Naive thymus-derived CD4-positive, alpha-beta T cell (primary cell): ENCODE measurements around the gene TRAF3IP1. TPM values are rescaled to one million over a fixed set of nuclear protein-coding genes. Genes with fewer than 3 reads are reported as not detected.

Experiments
- ATAC-seq: fragments of 150-1000 bp; cut with Tn5 transposase; 2 replicates; pipeline ENCODE4 v1.10.0; 2021; ENCODE audit warnings: mild to moderate bottlenecking, moderate library complexity
- CTCF ChIA-PET: fragments of 350-600 bp; sonication (Branson Sonifier 250); formaldehyde crosslinking; loops from one replicate; lab custom pipeline; 2021; ENCODE audit warnings: antibody characterized with exemption; lab: Charles Lee
- POLR2A ChIA-PET: fragments of 350-600 bp; sonication (Branson Sonifier 250); formaldehyde crosslinking; loops from one replicate; lab custom pipeline; 2021; ENCODE audit warnings: antibody characterized with exemption, inconsistent platforms; lab: Charles Lee
- DNase-seq, 9 donors: peaks; one replicate each; pipeline versions ENCODE4 v3.0.0 to v3.0.0-alpha.2; 2020 to 2022; ENCODE audit warnings: mixed read lengths in 1 of 9
- H3K27ac ChIP-seq: one replicate; pipeline ENCODE4 v1.7.0; 2013; ENCODE audit warnings: mild to moderate bottlenecking, low read depth, low read length, moderate library complexity
- H3K27me3 ChIP-seq, 2 donors: one replicate each; pipeline ENCODE4 v1.7.0; 2013; ENCODE audit warnings: low read length in 2 of 2, mild to moderate bottlenecking in 2 of 2, moderate library complexity in 2 of 2; ENCODE audit not compliant: control insufficient read depth in 2 of 2, insufficient read depth in 2 of 2
- H3K36me3 ChIP-seq, 3 experiments: 1 replicate in 2 of 3; 2 replicates in 1 of 3; pipeline ENCODE4 v1.7.0; 2013; ENCODE audit warnings: low read length in 3 of 3, mild to moderate bottlenecking in 3 of 3, moderate library complexity in 1 of 3; ENCODE audit not compliant: insufficient read depth in 3 of 3, control insufficient read depth in 2 of 3
- H3K4me1 ChIP-seq, 2 donors: one replicate each; pipeline ENCODE4 v1.7.0; 2013; ENCODE audit warnings: low read length in 2 of 2, mild to moderate bottlenecking in 2 of 2, moderate library complexity in 1 of 2; ENCODE audit not compliant: control insufficient read depth in 2 of 2, insufficient read depth in 2 of 2
- H3K4me3 ChIP-seq: 2 replicates; pipeline ENCODE4 v1.7.0; 2013; ENCODE audit warnings: mild to moderate bottlenecking, low read length
- H3K9me3 ChIP-seq, 3 experiments: 1 replicate in 2 of 3; 2 replicates in 1 of 3; pipeline ENCODE4 v1.7.0; 2013; ENCODE audit warnings: low read length in 3 of 3; ENCODE audit not compliant: control insufficient read depth in 2 of 3
- H3K27ac Mint-ChIP-seq, 9 donors: one replicate each; pipeline ENCODE4 v1.8.0; 2020 to 2022; ENCODE audit warnings: mixed read lengths in 9 of 9, mild to moderate bottlenecking in 8 of 9, moderate library complexity in 5 of 9, inconsistent platforms in 2 of 9
- H3K27me3 Mint-ChIP-seq, 5 donors: one replicate each; pipeline ENCODE4 v1.8.0; 2021 to 2022; ENCODE audit warnings: mixed read lengths in 5 of 5, mild to moderate bottlenecking in 1 of 5
- H3K36me3 Mint-ChIP-seq, 5 donors: one replicate each; pipeline ENCODE4 v1.8.0; 2020 to 2022; ENCODE audit warnings: mixed read lengths in 5 of 5, mild to moderate bottlenecking in 3 of 5, inconsistent platforms in 1 of 5
- H3K4me1 Mint-ChIP-seq, 7 donors: one replicate each; pipeline ENCODE4 v1.8.0; 2020 to 2022; ENCODE audit warnings: mixed read lengths in 7 of 7, mild to moderate bottlenecking in 3 of 7, inconsistent platforms in 1 of 7
- H3K4me3 Mint-ChIP-seq, 10 donors: one replicate each; pipeline ENCODE4 v1.8.0; 2020 to 2022; ENCODE audit warnings: mild to moderate bottlenecking in 10 of 10, mixed read lengths in 10 of 10, moderate library complexity in 6 of 10, inconsistent platforms in 2 of 10
- H3K9me3 Mint-ChIP-seq, 11 donors: one replicate each; pipeline ENCODE4 v1.8.0; 2020 to 2022; ENCODE audit warnings: mixed read lengths in 11 of 11, mild to moderate bottlenecking in 4 of 11, inconsistent platforms in 1 of 11, moderate library complexity in 1 of 11
- intact Hi-C, 2 donors: fragments of 100-400 bp; cut with micrococcal nuclease; formaldehyde crosslinking; loops; one replicate each; pipeline ENCODE4 v1.15.1; 2023
- polyA plus RNA-seq, 2 donors: library from polyadenylated mRNA; unstranded; fragments of 300-500 nt; fragmentation: Illumina TruSeq; gene quantifications; one replicate each; pipeline ENCODE4 v1.2.3, GENCODE V29; 2021
- total RNA-seq, 6 experiments: library from RNA in 5 of 6; stranded (reverse) in 5 of 6; gene quantifications; 1 replicate in 5 of 6; 2 replicates in 1 of 6; pipeline ENCODE4 v1.2.3 and lab custom pipeline; 2021 to 2026

The TRAF3IP1 gene
- total and polyA plus RNA-seq, 7 experiments from 2014 or later = 4.3 to 13.3 (median 7.4) TPM

DNA sequence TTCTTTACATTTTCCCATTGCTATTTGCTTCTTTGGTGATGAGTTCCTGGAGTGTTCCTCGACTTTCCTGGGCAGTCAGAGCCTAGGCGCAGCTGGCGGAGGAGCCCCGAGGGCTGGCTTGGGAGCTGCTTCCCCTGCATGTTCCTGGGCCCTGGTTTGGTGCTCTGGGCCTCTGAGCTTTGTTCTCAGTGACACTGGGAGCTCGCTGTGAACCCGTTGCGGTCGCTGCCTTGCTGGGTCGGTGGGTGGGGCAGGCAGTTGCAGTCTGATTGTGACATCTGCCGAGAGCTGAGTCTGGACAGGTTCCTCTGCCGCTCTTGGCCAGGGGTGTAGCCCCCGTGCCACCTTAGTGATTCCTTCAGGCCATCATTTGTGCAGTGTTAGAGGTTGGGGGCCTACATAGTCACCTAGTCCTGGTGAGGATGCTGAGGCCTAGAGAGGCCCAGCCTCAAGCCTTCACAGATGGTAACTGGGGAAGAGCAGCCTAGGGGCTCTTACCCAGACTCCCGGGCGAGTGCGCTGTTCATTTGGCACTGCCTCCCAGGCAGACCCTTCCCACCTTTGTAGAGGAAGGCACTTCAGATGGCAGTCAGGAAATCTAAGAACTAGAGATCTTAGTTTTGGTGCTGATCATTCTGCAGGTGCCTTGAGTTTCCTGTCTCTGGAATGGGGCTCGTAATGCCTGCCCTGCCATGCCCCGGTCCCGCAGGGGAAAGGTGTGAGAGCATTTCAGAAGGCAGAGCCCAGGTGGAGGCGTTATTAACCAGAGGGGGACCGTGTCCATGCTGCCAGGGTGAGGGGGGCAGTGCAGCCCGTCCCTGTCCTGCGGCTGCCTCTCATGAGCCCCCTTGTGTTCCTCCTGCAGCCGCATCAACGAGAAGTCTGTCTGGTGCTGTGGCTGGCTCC is 114.8 kb downstream of the TRAF3IP1 start:
- Histone ChIP-seq H3K36me3 (peaks cover 0 to 61% (median 4%) of the 10 kb centered on the region in 3 experiments), H3K4me3 (no peak overlapping the region), H3K4me1 (peaks cover 3 to 12% of the 10 kb centered on the region in 2 donors), H3K9me3 (no peaks in the 10 kb centered on the region), H3K27ac (no peak overlapping the region), H3K27me3 (no peaks in the 10 kb centered on the region)
- intact Hi-C loops = no loop called here
- CTCF ChIA-PET = no interaction called here
- Mint-ChIP-seq H3K27me3 (no peaks in the 10 kb centered on the region), H3K4me3 (no peak overlapping the region), H3K36me3 (peaks cover 11 to 48% (median 40%) of the 10 kb centered on the region in 5 donors), H3K9me3 (peaks cover 0 to 11% (median 2%) of the 10 kb centered on the region in 11 donors), H3K27ac (peak overlapping the region in 2 of 9 donors; percentile 29 to 36), H3K4me1 (peaks cover 40 to 87% (median 84%) of the 10 kb centered on the region in 7 donors)
- DNase-seq (no peak), ATAC-seq (no peak)
- POLR2A ChIA-PET = no interaction called here

DNA sequence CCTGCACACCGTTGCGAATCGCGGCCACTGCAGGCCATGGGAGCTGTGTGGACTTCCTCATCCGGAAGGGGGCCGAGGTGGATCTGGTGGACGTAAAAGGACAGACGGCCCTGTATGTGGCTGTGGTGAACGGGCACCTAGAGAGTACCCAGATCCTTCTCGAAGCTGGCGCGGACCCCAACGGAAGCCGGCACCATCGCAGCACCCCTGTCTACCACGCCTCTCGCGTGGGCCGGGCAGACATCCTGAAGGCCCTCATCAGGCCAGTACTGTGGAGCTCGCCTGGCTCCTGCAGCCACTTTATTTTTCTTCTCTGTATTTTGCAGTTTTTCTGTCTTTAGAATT is 115.4 kb downstream of the TRAF3IP1 start:
- intact Hi-C loops = no loop called here
- H3K27ac ChIP-seq = no peak overlapping the region
- no peak overlapping the region for H3K4me3 ChIP-seq
- no peaks in the 10 kb centered on the region for H3K9me3 ChIP-seq
- Mint-ChIP-seq H3K4me3 (no peak overlapping the region), H3K27ac (peak overlapping the region in 2 of 9 donors; percentile 36 to 58), H3K4me1 (peaks cover 40 to 87% (median 84%) of the 10 kb centered on the region in 7 donors), H3K36me3 (peaks cover 6 to 42% (median 39%) of the 10 kb centered on the region in 5 donors), H3K27me3 (no peaks in the 10 kb centered on the region), H3K9me3 (peaks cover 0 to 6% (median 0%) of the 10 kb centered on the region in 11 donors)
- ChIA-PET POLR2A (interaction anchor here (0.6 kb wide), 1 partner anchor 8 kb away, joined by 4 read pairs; no protein-coding TSS in a partner anchor), CTCF (no interaction called here)
- H3K36me3 ChIP-seq = peaks cover 0 to 61% (median 4%) of the 10 kb centered on the region in 3 experiments
- H3K27me3 ChIP-seq = no peaks in the 10 kb centered on the region
- peaks cover 8 to 12% of the 10 kb centered on the region in 2 donors for H3K4me1 ChIP-seq
- no peak for ATAC-seq
- no peak for DNase-seq

DNA sequence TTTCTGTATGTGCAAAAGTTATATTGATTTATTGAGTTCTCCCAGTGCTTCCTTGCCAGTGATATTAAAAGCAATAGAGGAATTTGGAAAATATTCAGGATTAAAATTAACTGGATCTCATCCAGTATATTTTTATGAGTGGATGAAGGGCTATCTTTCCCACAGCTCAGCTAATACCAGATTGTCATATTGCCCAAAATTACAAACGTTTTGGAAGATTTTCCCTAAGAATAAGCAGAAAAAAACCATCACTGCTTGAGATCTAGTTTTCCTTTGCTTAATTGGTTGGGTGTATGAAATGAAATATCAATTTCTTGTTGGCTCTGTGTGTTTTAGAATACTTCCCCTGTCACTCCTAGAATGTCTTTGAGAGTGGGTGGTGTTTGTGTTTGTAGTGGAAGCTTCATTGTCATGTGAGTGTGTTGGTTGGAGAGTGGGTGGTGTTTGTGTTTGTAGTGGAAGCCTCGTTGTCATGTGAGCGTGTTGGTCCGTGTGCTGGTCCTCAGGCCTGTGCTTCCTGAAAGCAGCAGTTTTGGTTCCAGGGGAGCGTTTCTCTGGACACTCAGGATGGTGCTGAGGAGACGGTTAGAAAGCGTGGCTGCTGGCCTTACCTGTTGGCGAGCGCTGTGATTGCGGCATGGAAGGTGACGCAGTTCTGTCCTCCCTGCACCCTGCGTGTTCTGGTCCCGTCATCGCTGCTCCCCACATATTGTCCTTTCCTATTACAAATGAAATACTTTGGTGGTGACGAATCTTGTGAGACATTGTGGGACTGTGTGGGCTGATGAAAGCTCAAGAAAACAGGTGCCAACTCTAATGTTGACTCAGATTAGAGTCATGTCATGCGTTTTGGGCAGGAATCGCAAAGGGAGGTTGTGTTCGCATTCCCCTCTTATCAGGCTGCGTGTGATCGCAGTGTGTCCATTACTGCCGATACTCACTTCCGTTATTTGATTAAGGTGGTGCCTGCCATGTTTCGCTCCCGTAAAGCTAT is 118.8 kb downstream of the TRAF3IP1 start:
- POLR2A ChIA-PET = interaction anchor here (0.6 kb wide), 1 partner anchor 51 kb away, joined by 4 read pairs; no protein-coding TSS in a partner anchor
- CTCF ChIA-PET = no interaction called here
- H3K27ac ChIP-seq = no peak overlapping the region
- Mint-ChIP-seq H3K36me3 (peaks cover 6 to 36% (median 29%) of the 10 kb centered on the region in 5 donors), H3K27ac (peak overlapping the region in 8 of 9 donors; percentile 5 to 69 (median 50)), H3K27me3 (no peaks in the 10 kb centered on the region), H3K9me3 (no peaks in the 10 kb centered on the region), H3K4me3 (peak overlapping the region in 9 of 10 donors; percentile 2 to 46 (median 12)), H3K4me1 (peaks cover 32 to 82% (median 79%) of the 10 kb centered on the region in 7 donors)
- no peaks in the 10 kb centered on the region for H3K9me3 ChIP-seq
- peaks cover 0 to 56% (median 4%) of the 10 kb centered on the region in 3 experiments for H3K36me3 ChIP-seq
- ATAC-seq (peak; percentile 42), DNase-seq (peak in 1 of 9 donors; percentile 52)
- no peaks in the 10 kb centered on the region for H3K27me3 ChIP-seq
- peak overlapping the region; percentile 8 for H3K4me3 ChIP-seq
- H3K4me1 ChIP-seq = peaks cover 10 to 12% of the 10 kb centered on the region in 2 donors
- intact Hi-C loops = no loop called here

GRCh38 chr2:238439917-238440316 is 119.6 kb downstream of the TRAF3IP1 start:
- intact Hi-C loops = no loop called here
- H3K4me3 Mint-ChIP-seq = peak overlapping the region in 4 of 10 donors; percentile 5 to 46 (median 40)
- peaks cover 32 to 81% (median 73%) of the 10 kb centered on the region in 7 donors for H3K4me1 Mint-ChIP-seq
- H3K36me3 Mint-ChIP-seq = peaks cover 10 to 34% (median 26%) of the 10 kb centered on the region in 5 donors
- no peaks in the 10 kb centered on the region for H3K9me3 ChIP-seq
- H3K4me3 ChIP-seq = no peak overlapping the region
- H3K27me3 Mint-ChIP-seq = no peaks in the 10 kb centered on the region
- no peaks in the 10 kb centered on the region for H3K9me3 Mint-ChIP-seq
- peaks cover 0 to 56% (median 8%) of the 10 kb centered on the region in 3 experiments for H3K36me3 ChIP-seq
- ATAC-seq (no peak), DNase-seq (no peak)
- peak overlapping the region in 7 of 9 donors; percentile 5 to 63 (median 35) for H3K27ac Mint-ChIP-seq
- ChIA-PET CTCF (no interaction called here), POLR2A (interaction anchor here (0.6 kb wide), 1 partner anchor 52 kb away, joined by 4 read pairs; no protein-coding TSS in a partner anchor)
- H3K27me3 ChIP-seq = no peaks in the 10 kb centered on the region
- peaks cover 10 to 12% of the 10 kb centered on the region in 2 donors for H3K4me1 ChIP-seq
- H3K27ac ChIP-seq = no peak overlapping the region

- peak overlapping the region in 6 of 9 donors; percentile 6 to 63 (median 44) for H3K27ac Mint-ChIP-seq
- peaks cover 0 to 56% (median 9%) of the 10 kb centered on the region in 3 experiments for H3K36me3 ChIP-seq
- CTCF ChIA-PET = interaction anchor here (0.7 kb wide), 1 partner anchor 824 kb away, joined by 7 read pairs; no protein-coding TSS in a partner anchor
- H3K27ac ChIP-seq = no peak overlapping the region
- no peaks in the 10 kb centered on the region for H3K9me3 Mint-ChIP-seq
- H3K36me3 Mint-ChIP-seq = peaks cover 10 to 38% (median 26%) of the 10 kb centered on the region in 5 donors
- DNase-seq = no peak
- peaks cover 10 to 12% of the 10 kb centered on the region in 2 donors for H3K4me1 ChIP-seq
- H3K27me3 ChIP-seq = no peaks in the 10 kb centered on the region
- peak overlapping the region in 5 of 10 donors; percentile 8 to 59 (median 37) for H3K4me3 Mint-ChIP-seq
- ATAC-seq = no peak
- H3K27me3 Mint-ChIP-seq = no peaks in the 10 kb centered on the region
- POLR2A ChIA-PET = no interaction called here
- intact Hi-C loops = no loop called here
- peaks cover 32 to 81% (median 73%) of the 10 kb centered on the region in 7 donors for H3K4me1 Mint-ChIP-seq
- no peak overlapping the region for H3K4me3 ChIP-seq
- H3K9me3 ChIP-seq = no peaks in the 10 kb centered on the region
Measured at GRCh38 chr2:238440331-238440730, 120.0 kb downstream of the TRAF3IP1 start.

- Histone ChIP-seq H3K36me3 (peaks cover 0 to 56% (median 9%) of the 10 kb centered on the region in 3 experiments), H3K9me3 (no peaks in the 10 kb centered on the region), H3K4me1 (peaks cover 10 to 12% of the 10 kb centered on the region in 2 donors), H3K4me3 (no peak overlapping the region), H3K27me3 (no peaks in the 10 kb centered on the region), H3K27ac (no peak overlapping the region)
- ATAC-seq (no peak), DNase-seq (no peak)
- H3K9me3 Mint-ChIP-seq = no peaks in the 10 kb centered on the region
- CTCF ChIA-PET = interaction anchor here (0.7 kb wide), 1 partner anchor 824 kb away, joined by 7 read pairs; no protein-coding TSS in a partner anchor
- intact Hi-C loops = no loop called here
- POLR2A ChIA-PET = no interaction called here
- peak overlapping the region in 6 of 9 donors; percentile 3 to 62 (median 30) for H3K27ac Mint-ChIP-seq
- H3K27me3 Mint-ChIP-seq = no peaks in the 10 kb centered on the region
- H3K4me1 Mint-ChIP-seq = peaks cover 32 to 77% (median 70%) of the 10 kb centered on the region in 7 donors
- H3K4me3 Mint-ChIP-seq = peak overlapping the region in 3 of 10 donors; percentile 5 to 59 (median 37)
- H3K36me3 Mint-ChIP-seq = peaks cover 10 to 39% (median 27%) of the 10 kb centered on the region in 5 donors
Measured at GRCh38 chr2:238440767-238441166, 120.4 kb downstream of the TRAF3IP1 start.
